Fibroblast of lung (primary cell): ENCODE results near the gene WWC1. TPM values are rescaled to one million over a fixed set of nuclear protein-coding genes. Genes with fewer than 3 reads are reported as not detected.

Experiments
- DNase-seq, 2 donors: peaks; one replicate each; pipeline versions ENCODE4 v3.0.0 to v3.0.0-alpha.2; 2010; ENCODE audit warnings: low read depth in 2 of 2
- H2AFZ ChIP-seq: 2 replicates; pipeline ENCODE4 v1.5.1; 2012; ENCODE audit warnings: low read length, control low read depth, inconsistent platforms
- H3K27ac ChIP-seq: 2 replicates; pipeline ENCODE4 v1.5.1; 2011; ENCODE audit warnings: low read length, control low read depth; ENCODE audit not compliant: insufficient read depth
- H3K27me3 ChIP-seq: 2 replicates; pipeline ENCODE4 v1.5.1; 2011; ENCODE audit warnings: mild to moderate bottlenecking, low read length; ENCODE audit not compliant: control insufficient read depth, insufficient read depth
- H3K36me3 ChIP-seq: 2 replicates; pipeline ENCODE4 v1.5.1; 2011; ENCODE audit warnings: low read length; ENCODE audit not compliant: control insufficient read depth, insufficient read depth
- H3K4me1 ChIP-seq: 2 replicates; pipeline ENCODE4 v1.5.1; 2011; ENCODE audit warnings: low read length; ENCODE audit not compliant: control insufficient read depth, insufficient read depth; ENCODE audit errors: extremely low read depth
- H3K4me2 ChIP-seq: 2 replicates; pipeline ENCODE4 v1.5.1; 2011; ENCODE audit warnings: low read length, control low read depth; ENCODE audit not compliant: insufficient read depth; ENCODE audit errors: extremely low read depth
- H3K4me3 ChIP-seq, 4 experiments: fragments of 200-600 bp in 1 of 4; sonication (generic) in 1 of 4; replicated peaks in 1 of 4; 2 replicates each; pipeline ENCODE4 v1.5.1; 2011 to 2016; ENCODE audit warnings: low read length in 4 of 4, low read depth in 3 of 4, mild to moderate bottlenecking in 3 of 4, control low read depth in 2 of 4, inconsistent platforms in 1 of 4, mixed read lengths in 1 of 4; ENCODE audit not compliant: insufficient read depth in 1 of 4; ENCODE audit errors: control extremely low read depth in 1 of 4
- H3K79me2 ChIP-seq: 2 replicates; pipeline ENCODE4 v1.5.1; 2012; ENCODE audit warnings: mild to moderate bottlenecking, low read length, inconsistent platforms; ENCODE audit not compliant: control insufficient read depth, insufficient read depth
- H3K9ac ChIP-seq: 2 replicates; pipeline ENCODE4 v1.5.1; 2011; ENCODE audit warnings: mild to moderate bottlenecking, low read length, control low read depth; ENCODE audit not compliant: insufficient read depth
- H3K9me3 ChIP-seq: 2 replicates; pipeline ENCODE4 v1.5.1; 2012; ENCODE audit warnings: low read depth, low read length; ENCODE audit not compliant: control insufficient read depth, insufficient read depth
- H4K20me1 ChIP-seq: 2 replicates; pipeline ENCODE4 v1.5.1; 2011; ENCODE audit warnings: low read length; ENCODE audit not compliant: control insufficient read depth, insufficient read depth; ENCODE audit errors: extremely low read depth
- EZH2 ChIP-seq: IDR thresholded peaks from 2 replicates; pipeline ENCODE4 v1.5.1; 2012; ENCODE audit warnings: low read length, control low read depth, mild to moderate bottlenecking; ENCODE audit errors: missing control alignments
- polyA plus RNA-seq, 2 donors: library from polyadenylated mRNA; depleted of rRNA in 1 of 2; stranded (reverse) in 1 of 2; unstranded in 1 of 2; fragments of >200 nt; gene quantifications; 2 replicates each; pipeline ENCODE4 v1.2.1, GENCODE V29; 2011 to 2012; ENCODE audit warnings: missing spikeins in 1 of 2
- total RNA-seq: library from RNA; depleted of rRNA; stranded (reverse); fragments of >200 nt; gene quantifications from 2 replicates; pipeline ENCODE4 v1.2.1, GENCODE V29; 2014
- TF ChIP-seq, protein P1 (sequence below), 2 donors: IDR thresholded peaks in 1 of 2; conservative IDR thresholded peaks in 1 of 2; 1 replicate in 1 of 2; 2 replicates in 1 of 2; pipeline ENCODE4 v1.5.1; 2011 to 2012; ENCODE audit warnings: low read length in 2 of 2, control low read depth in 1 of 2, inconsistent platforms in 1 of 2, low read depth in 1 of 2, mild to moderate bottlenecking in 1 of 2

Gene WWC1
- total and polyA plus RNA-seq, 2 donors (not counting 1 experiment from before 2014, with no cell fraction given): 2.5 to 3.2 TPM

- Histone ChIP-seq H3K79me2 (no peaks in the 10 kb centered on the region), H3K27ac (no peak overlapping the region), H4K20me1 (no peaks in the 10 kb centered on the region), H3K27me3 (no peaks in the 10 kb centered on the region), H3K36me3 (no peaks in the 10 kb centered on the region), H3K4me1 (no peaks in the 10 kb centered on the region), H3K4me3 (no peak overlapping the region), H3K4me2 (no peak overlapping the region), H2AFZ (no peak overlapping the region), H3K9me3 (no peaks in the 10 kb centered on the region), H3K9ac (no peak overlapping the region)
- no peak for TF ChIP-seq EZH2
- DNase-seq: no peak
Observed at GRCh38 chr5:168430296-168430695, 138.9 kb downstream of the WWC1 start.

DNA sequence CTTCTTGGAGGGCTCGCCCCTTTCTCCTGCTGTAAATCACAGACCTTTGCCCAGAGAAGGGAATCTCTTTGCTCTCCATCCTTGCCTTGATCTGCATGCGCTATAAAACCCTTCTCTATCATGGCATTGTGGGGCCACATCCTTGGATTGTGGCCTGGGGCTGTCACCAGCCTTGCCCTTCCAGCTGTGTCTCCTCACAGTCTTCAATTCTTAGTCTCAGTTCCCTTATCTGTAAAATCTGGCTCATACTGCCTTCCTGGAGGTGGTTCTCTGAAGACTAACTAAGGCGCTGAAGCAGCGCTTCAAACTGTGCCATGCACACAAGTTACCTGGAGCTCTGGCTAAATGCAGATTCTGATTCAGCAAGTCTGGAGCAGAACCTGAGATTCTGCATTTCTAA is 141.5 kb downstream of the WWC1 start:
- DNase-seq: no peak
- no peaks in the 10 kb centered on the region for H4K20me1 ChIP-seq
- H3K9ac ChIP-seq: no peak overlapping the region
- no peak overlapping the region for H3K27ac ChIP-seq
- H3K4me3 ChIP-seq: no peak overlapping the region
- H3K79me2 ChIP-seq: no peaks in the 10 kb centered on the region
- H3K9me3 ChIP-seq: no peaks in the 10 kb centered on the region
- no peak overlapping the region for H3K4me2 ChIP-seq
- TF ChIP-seq, protein P1, sequence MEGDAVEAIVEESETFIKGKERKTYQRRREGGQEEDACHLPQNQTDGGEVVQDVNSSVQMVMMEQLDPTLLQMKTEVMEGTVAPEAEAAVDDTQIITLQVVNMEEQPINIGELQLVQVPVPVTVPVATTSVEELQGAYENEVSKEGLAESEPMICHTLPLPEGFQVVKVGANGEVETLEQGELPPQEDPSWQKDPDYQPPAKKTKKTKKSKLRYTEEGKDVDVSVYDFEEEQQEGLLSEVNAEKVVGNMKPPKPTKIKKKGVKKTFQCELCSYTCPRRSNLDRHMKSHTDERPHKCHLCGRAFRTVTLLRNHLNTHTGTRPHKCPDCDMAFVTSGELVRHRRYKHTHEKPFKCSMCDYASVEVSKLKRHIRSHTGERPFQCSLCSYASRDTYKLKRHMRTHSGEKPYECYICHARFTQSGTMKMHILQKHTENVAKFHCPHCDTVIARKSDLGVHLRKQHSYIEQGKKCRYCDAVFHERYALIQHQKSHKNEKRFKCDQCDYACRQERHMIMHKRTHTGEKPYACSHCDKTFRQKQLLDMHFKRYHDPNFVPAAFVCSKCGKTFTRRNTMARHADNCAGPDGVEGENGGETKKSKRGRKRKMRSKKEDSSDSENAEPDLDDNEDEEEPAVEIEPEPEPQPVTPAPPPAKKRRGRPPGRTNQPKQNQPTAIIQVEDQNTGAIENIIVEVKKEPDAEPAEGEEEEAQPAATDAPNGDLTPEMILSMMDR (conservative IDR thresholded peaks at IDR 0.05 in 1 of 2, IDR thresholded peaks at IDR 0.05 in 1 of 2; ENCODE audit: low read depth in 1 of 2, low read length in 2 of 2): no peak
- TF ChIP-seq EZH2: no peak
- H3K4me1 ChIP-seq: no peaks in the 10 kb centered on the region
- no peak overlapping the region for H2AFZ ChIP-seq
- H3K36me3 ChIP-seq: no peaks in the 10 kb centered on the region
- H3K27me3 ChIP-seq: no peaks in the 10 kb centered on the region

- no peak overlapping the region for H3K27ac ChIP-seq
- no peak for DNase-seq
Observed at GRCh38 chr5:168434001-168434400, 142.6 kb downstream of the WWC1 start.

More at GRCh38 chr5:168434001-168434400, 142.6 kb downstream of the WWC1 start:
- Histone ChIP-seq H4K20me1 (no peaks in the 10 kb centered on the region), H3K4me3 (no peak overlapping the region), H3K9me3 (no peaks in the 10 kb centered on the region), H3K79me2 (no peaks in the 10 kb centered on the region), H3K4me2 (no peak overlapping the region), H3K9ac (no peak overlapping the region), H3K36me3 (no peaks in the 10 kb centered on the region), H3K27me3 (no peaks in the 10 kb centered on the region), H3K4me1 (no peaks in the 10 kb centered on the region), H2AFZ (no peak overlapping the region)
- TF ChIP-seq, protein P1 (conservative IDR thresholded peaks at IDR 0.05 in 1 of 2, IDR thresholded peaks at IDR 0.05 in 1 of 2; ENCODE audit: low read depth in 1 of 2, low read length in 2 of 2): no peak
- TF ChIP-seq EZH2: no peak
